Duodenal mucosa (tissue), 2 donors: ENCODE results near the gene ANKRD28.

Source experiments
- H3K27ac ChIP-seq: one replicate; pipeline ENCODE4 v1.7.0; 2013; ENCODE audit warnings: low read depth, low read length
- H3K27me3 ChIP-seq, 2 donors: one replicate each; pipeline ENCODE4 v1.7.0; 2013; ENCODE audit warnings: low read length in 2 of 2, control low read depth in 1 of 2; ENCODE audit not compliant: insufficient read depth in 2 of 2, control insufficient read depth in 1 of 2
- H3K36me3 ChIP-seq, 2 donors: one replicate each; pipeline ENCODE4 v1.7.0; 2013; ENCODE audit warnings: low read length in 2 of 2, control low read depth in 1 of 2; ENCODE audit not compliant: insufficient read depth in 2 of 2, control insufficient read depth in 1 of 2
- H3K4me1 ChIP-seq, 2 donors: one replicate each; pipeline ENCODE4 v1.7.0; 2013; ENCODE audit warnings: low read length in 2 of 2, control low read depth in 1 of 2; ENCODE audit not compliant: insufficient read depth in 2 of 2, control insufficient read depth in 1 of 2
- H3K4me3 ChIP-seq, 2 donors: one replicate each; pipeline ENCODE4 v1.7.0; 2013; ENCODE audit warnings: low read length in 2 of 2, low read depth in 1 of 2
- H3K9ac ChIP-seq, 2 donors: one replicate each; pipeline ENCODE4 v1.7.0; 2013; ENCODE audit warnings: low read length in 2 of 2, low read depth in 1 of 2
- H3K9me3 ChIP-seq, 2 donors: one replicate each; pipeline ENCODE4 v1.7.0; 2013; ENCODE audit warnings: low read length in 2 of 2, control low read depth in 1 of 2; ENCODE audit not compliant: control insufficient read depth in 1 of 2

The ANKRD28 gene

DNA sequence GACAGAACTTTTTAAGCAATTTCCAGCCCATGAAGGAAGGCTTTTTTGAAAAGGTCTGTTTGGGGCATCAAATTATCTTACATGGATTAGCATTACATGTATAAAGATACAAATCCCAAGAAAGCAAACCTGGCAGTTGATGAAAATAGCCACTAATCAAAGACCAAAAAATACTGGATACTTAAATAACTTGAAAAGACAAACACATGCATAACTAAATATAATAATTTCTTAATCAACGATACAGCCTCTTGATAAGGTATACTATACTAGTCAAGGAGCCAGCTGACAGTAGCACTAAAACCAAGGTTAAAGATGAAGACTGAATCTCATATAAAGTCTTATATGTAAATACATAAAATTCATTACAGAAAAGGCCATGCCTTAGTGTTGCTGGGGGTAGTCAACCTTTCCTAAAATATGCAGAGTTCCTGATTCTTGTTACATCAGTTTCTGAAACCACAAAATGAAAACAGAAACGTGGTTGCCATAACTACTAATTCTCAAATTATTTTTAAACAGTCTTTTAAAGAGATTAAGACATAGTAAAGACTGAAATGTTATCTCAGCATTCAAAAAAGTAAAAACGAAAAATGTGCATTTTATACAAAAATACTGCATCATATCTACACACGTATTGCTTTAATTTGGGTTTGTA lies 2.0 kb downstream of the ANKRD28 start:
- no peaks in the 10 kb centered on the region for H3K9me3 ChIP-seq
- H3K4me3 ChIP-seq = peak overlapping the region; percentile 53 to 55
- H3K27ac ChIP-seq = no peak overlapping the region
- peaks cover 7 to 23% of the 10 kb centered on the region in 2 donors for H3K4me1 ChIP-seq
- peak overlapping the region; percentile 18 to 45 for H3K9ac ChIP-seq
- H3K27me3 ChIP-seq = no peaks in the 10 kb centered on the region
- no peaks in the 10 kb centered on the region for H3K36me3 ChIP-seq

DNA sequence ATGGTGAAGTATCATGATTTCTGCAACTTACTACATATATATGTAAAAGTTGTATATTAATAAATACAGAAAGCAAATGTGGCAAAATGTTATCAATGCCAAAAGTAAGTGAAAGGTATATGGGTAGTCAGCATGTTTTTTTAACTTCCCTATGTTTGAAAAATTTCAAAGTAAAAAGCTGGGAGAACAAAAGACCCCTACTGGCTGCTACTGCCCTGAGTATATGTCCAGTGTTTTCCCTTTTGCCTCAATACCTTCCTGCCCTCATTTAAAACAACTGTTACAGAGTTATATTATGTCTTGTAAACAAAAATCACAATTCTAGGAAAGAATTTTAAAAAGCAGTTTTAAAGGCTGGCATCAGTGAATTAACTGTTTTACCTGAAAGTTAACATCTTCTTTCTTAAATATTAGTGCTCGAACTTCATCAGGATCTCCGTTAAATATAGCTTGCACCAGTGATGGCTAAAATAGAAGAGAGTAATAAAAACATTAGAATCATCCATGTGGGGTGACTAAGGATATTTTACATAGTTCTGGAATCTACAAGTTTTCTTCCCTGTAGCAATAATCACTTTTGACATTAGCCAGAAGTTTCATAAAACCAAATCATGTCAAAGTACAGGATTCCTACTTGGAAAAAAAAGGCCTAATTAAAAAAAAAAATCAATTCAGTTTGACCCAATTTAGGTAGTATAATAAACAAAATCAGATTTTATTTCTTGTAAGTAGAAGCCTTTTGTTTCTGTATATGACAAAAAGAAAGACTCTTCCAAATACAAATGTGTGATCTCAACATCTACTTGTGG lies 2.7 kb downstream of the ANKRD28 start:
- no peaks in the 10 kb centered on the region for H3K27me3 ChIP-seq
- H3K4me1 ChIP-seq = peaks cover 4 to 18% of the 10 kb centered on the region in 2 donors
- H3K9me3 ChIP-seq = no peaks in the 10 kb centered on the region
- peak overlapping the region; percentile 18 to 51 for H3K9ac ChIP-seq
- peak overlapping the region; percentile 53 to 55 for H3K4me3 ChIP-seq
- H3K27ac ChIP-seq = peak overlapping the region; percentile 3
- no peaks in the 10 kb centered on the region for H3K36me3 ChIP-seq

DNA sequence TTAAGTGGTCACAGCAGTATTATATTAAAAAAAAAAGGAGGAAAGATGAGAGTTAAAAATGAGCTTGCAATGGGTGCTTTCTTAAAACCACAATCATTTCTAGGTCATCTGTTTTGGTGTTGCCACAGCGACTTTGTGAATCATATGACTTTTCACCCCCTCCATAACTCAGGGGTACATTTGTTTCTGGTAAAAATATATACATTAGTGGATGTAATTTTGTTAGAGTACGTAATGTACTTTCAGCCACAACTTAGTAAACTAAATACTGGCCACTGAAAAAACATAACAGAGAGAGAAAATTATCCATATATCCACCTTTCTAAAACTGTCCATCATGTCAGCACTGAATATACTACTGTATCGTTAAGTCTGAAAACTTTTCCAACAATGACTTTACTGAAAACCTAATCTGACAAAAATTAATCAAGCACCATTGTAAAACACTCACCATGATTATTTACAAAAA lies 3.4 kb downstream of the ANKRD28 start:
- peaks cover 0 to 15% of the 10 kb centered on the region in 2 donors for H3K4me1 ChIP-seq
- H3K36me3 ChIP-seq = no peaks in the 10 kb centered on the region
- H3K27ac ChIP-seq = no peak overlapping the region
- no peak overlapping the region for H3K9ac ChIP-seq
- peak overlapping the region in 1 of 2 donors; percentile 12 for H3K4me3 ChIP-seq
- no peaks in the 10 kb centered on the region for H3K27me3 ChIP-seq
- H3K9me3 ChIP-seq = no peaks in the 10 kb centered on the region

DNA sequence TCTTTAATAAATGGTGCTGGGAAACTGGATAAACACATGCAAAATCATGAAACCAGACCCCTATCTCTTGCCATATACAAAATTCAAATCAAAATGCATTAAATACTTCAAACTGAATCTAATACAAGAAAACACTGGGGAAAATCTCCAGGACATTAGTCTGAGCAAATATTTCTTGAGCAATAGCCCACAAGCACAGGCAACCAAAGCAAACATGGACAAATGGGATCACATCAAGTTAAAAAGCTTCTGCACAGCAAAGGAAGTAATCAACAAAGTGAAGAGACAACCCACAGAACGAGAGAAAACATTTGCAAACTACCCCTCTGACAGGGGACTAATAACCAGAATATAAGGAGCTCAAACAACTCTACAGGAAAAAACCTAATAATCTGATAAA lies 6.3 kb downstream of the ANKRD28 start:
- Histone ChIP-seq H3K9me3 (no peaks in the 10 kb centered on the region), H3K27me3 (no peaks in the 10 kb centered on the region), H3K4me1 (peaks cover 0 to 4% of the 10 kb centered on the region in 2 donors), H3K36me3 (no peaks in the 10 kb centered on the region), H3K9ac (no peak overlapping the region), H3K27ac (no peak overlapping the region), H3K4me3 (no peak overlapping the region)

DNA sequence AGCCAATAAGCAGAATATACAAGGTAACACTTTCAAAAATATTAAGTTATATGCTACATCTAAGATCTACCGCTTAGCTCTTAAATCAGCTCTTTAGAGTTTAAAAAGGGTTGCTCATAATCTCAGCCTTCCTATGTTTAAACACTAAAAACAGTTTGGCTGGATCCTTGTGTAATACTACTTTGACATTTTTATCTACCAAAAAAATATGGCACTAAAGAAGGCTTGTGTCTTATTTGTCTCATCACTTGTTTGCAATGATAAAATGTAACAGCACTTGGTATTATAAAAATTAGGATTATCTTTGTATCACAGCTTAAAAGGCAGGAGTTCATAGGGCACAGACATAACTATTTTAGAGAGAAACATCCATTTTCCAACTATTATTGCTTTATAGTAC lies 9.8 kb downstream of the ANKRD28 start:
- Histone ChIP-seq H3K9me3 (no peaks in the 10 kb centered on the region), H3K27me3 (no peaks in the 10 kb centered on the region), H3K4me3 (no peak overlapping the region), H3K9ac (no peak overlapping the region), H3K4me1 (no peaks in the 10 kb centered on the region), H3K27ac (no peak overlapping the region), H3K36me3 (no peaks in the 10 kb centered on the region)

DNA sequence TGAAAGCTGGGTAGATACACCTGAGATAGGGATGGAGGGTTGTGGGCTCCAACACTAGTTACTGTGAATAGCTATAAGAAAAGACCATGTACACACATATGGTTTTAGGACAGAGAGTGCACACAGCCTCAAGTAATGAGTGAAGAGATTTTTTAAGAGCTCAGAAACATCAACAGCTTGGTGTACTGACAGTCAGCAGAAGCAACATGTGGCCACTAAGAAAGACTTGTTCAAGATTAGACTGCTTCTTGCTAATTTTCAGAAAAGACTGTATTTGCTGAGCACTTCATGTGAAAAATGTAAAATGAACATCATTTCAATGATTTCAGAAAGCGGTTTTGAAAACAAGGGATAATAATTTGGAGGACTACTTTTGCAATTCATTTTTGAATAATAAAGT lies 10.3 kb downstream of the ANKRD28 start:
- peaks cover 0 to 2% of the 10 kb centered on the region in 2 donors for H3K4me1 ChIP-seq

DNA sequence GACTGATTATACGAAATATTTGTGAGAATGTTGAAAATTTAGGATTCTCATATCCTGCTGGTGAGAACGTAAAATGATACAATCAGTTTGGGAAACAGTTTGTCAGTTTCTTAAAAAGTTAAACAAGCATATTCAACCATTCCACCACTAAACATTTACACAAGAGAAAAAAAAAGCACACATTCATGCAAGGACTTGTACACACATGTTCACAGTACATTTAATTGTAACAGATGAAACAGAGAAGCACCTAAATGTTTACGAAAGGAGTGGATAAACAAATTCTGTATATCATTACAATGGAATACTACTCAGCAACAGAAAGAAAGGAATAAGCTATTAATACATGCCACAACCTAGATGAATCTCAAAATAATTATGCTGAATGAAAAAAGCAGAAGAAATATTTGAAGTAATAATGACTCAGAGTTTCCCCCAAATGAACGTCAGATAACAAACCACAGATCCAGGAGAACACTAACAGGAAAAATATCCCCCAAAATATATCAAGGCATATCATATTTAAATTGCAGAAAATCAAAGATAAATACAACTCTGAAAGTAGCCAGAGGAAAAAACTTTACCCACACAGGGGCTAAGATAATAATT lies 14.3 kb downstream of the ANKRD28 start:
- Histone ChIP-seq H3K27ac (no peak overlapping the region), H3K36me3 (no peaks in the 10 kb centered on the region), H3K4me3 (no peak overlapping the region), H3K9ac (no peak overlapping the region), H3K9me3 (no peaks in the 10 kb centered on the region), H3K4me1 (peaks cover 3 to 4% of the 10 kb centered on the region in 2 donors), H3K27me3 (no peaks in the 10 kb centered on the region)

More for the DNA sequence above, 10.3 kb downstream of the ANKRD28 start:
- Histone ChIP-seq H3K36me3 (no peaks in the 10 kb centered on the region), H3K4me3 (no peak overlapping the region), H3K27me3 (no peaks in the 10 kb centered on the region), H3K9ac (no peak overlapping the region), H3K9me3 (no peaks in the 10 kb centered on the region), H3K27ac (no peak overlapping the region)

DNA sequence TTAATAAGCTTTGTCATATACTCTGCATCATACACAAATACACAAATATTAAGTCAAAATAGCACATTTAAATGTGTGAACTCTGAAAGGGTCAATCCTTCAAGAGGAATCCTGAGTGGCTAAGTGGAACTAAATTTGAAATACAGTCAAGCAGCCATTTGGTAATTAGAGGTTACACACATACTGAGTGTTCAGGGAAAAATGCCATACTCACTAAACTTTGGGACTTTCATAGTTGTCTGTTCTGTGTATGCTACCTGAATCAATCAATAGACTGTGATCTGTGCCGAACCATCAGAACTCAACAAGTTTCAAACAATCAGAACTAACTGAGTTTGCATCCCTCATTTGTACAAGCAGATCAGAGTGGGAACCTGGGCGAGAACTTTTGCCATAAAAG lies 15.3 kb downstream of the ANKRD28 start:
- H3K27me3 ChIP-seq = no peaks in the 10 kb centered on the region
- H3K9ac ChIP-seq = no peak overlapping the region
- H3K9me3 ChIP-seq = no peaks in the 10 kb centered on the region
- peaks cover 3 to 4% of the 10 kb centered on the region in 2 donors for H3K4me1 ChIP-seq
- H3K27ac ChIP-seq = no peak overlapping the region
- H3K4me3 ChIP-seq = no peak overlapping the region
- no peaks in the 10 kb centered on the region for H3K36me3 ChIP-seq

DNA sequence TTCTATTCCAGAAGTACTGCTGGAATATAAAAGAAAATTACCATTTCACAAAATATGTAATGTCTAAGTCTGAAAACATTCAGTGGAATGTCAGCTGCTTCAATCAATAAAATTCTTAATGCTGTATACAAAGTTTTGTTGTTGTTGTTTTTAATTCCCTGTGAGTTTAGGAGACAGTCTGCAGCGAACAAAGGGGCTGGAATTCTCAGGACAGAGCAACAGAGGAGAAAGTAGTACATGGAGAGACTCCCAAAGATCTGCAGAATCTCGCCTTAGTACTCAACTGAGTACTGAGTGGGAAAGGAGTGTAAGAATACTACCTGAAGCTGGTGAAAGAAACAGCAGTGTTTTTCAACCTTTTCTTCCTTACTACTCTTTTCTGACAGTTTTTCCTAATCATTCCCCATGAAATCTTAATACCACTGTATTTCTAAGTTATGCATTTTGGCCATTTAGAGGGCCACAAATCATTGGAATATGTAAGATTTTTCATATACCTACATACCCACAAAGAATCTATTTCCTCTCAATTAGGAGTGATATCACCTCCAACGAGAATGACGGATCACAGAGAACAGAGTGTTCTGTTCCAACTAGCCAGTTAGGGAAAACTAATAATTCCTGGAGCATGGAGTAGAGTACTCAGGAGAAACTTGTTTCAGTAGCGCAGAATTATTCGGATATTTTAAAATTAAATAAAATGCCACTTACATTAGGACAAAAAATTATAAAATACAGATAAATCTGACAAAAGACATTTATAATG lies 16.0 kb downstream of the ANKRD28 start:
- Histone ChIP-seq H3K9ac (no peak overlapping the region), H3K9me3 (no peaks in the 10 kb centered on the region), H3K4me1 (peaks cover 3 to 4% of the 10 kb centered on the region in 2 donors), H3K27me3 (no peaks in the 10 kb centered on the region), H3K36me3 (no peaks in the 10 kb centered on the region), H3K4me3 (no peak overlapping the region), H3K27ac (no peak overlapping the region)
